ENCODE results near the gene ZC2HC1C. TPM values are rescaled to one million over a fixed set of nuclear protein-coding genes. Genes with fewer than 3 reads are reported as not detected.
A peak's percentile ranks its signal among the peaks of the same experiment; 100 is the strongest.

Gene ZC2HC1C
- total RNA-seq, 3 donors from 2014 or later: 0.45 to 0.84 (median 0.78) TPM

DNA sequence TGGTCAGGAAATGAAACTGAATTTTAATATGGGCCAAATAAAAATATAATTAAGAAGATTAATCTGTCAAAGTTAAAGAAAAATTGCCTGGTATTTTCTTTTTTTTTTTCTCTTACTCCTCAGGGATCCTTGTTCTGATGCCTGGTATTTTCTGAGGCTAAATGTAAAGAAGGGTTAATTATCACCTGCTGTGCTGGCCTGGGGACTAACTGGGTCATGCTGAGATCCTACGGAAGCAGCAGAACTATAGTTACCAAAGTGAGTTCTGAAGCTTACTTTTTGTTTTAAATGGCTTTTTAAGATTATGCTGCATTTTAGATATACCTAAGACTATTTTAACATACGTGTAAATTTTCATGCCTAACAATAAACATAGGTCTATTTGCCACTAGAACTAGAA is 23.3 kb downstream of the ZC2HC1C start:
- Mint-ChIP-seq H3K27me3 (ENCODE audit: low read depth) (no peaks in the 10 kb centered on the region), H3K4me3 (no peak overlapping the region), H3K4me1 (ENCODE audit: low read depth) (no peaks in the 10 kb centered on the region), H3K9me3 (no peaks in the 10 kb centered on the region), H3K36me3 (ENCODE audit: insufficient read depth) (peaks cover 33% of the 10 kb centered on the region)
- ATAC-seq (no peak), DNase-seq (no peak)

DNA sequence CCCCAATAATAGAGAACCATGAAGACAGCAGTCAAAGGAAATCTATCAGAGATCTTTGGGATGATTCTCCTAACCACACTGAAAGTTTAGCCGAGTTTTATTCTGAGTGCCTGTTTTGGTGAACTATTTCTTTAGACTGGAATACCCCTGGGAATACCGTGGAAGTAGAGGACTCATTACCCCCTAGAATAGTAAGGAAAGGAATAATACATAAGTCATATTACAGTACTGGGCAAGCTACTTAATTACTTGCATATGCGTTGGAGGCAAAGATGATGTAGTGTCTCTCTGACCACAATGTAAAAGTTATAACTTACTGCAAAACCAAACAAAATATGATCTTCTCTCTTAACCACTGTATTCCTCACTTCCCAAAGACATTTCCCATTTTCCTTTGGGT is 25.5 kb downstream of the ZC2HC1C start:
- Mint-ChIP-seq H3K4me3 (no peak overlapping the region), H3K36me3 (ENCODE audit: insufficient read depth) (peaks cover 51% of the 10 kb centered on the region), H3K27me3 (ENCODE audit: low read depth) (no peaks in the 10 kb centered on the region), H3K9me3 (no peaks in the 10 kb centered on the region), H3K4me1 (ENCODE audit: low read depth) (no peaks in the 10 kb centered on the region)
- no peak for ATAC-seq
- no peak for DNase-seq

DNA sequence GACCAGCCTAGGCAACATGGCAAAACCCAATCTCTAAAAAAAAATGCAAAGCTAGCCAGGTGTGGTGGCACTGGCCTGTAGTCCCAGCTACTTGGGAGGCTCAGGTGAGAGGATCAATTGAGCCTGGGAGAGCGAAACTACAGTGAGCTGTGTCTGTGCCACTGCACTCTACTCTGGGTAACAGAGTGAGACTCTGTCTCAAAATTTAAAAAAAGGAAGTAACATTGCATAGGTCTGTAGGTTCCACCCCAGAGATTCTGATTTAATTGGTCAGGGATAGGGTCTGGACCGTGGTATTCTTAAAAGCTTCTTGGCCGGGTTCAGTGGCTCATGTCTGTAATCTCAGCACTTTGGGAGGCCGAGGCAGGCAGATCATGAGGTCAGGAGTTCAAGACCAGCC is 26.2 kb downstream of the ZC2HC1C start:
- H3K36me3 Mint-ChIP-seq (ENCODE audit: insufficient read depth): peaks cover 52% of the 10 kb centered on the region
- DNase-seq (no peak), ATAC-seq (no peak)
- H3K4me1 Mint-ChIP-seq (ENCODE audit: low read depth): no peaks in the 10 kb centered on the region
- H3K27me3 Mint-ChIP-seq (ENCODE audit: low read depth): no peaks in the 10 kb centered on the region
- H3K4me3 Mint-ChIP-seq: no peak overlapping the region
- H3K9me3 Mint-ChIP-seq: no peaks in the 10 kb centered on the region

DNA sequence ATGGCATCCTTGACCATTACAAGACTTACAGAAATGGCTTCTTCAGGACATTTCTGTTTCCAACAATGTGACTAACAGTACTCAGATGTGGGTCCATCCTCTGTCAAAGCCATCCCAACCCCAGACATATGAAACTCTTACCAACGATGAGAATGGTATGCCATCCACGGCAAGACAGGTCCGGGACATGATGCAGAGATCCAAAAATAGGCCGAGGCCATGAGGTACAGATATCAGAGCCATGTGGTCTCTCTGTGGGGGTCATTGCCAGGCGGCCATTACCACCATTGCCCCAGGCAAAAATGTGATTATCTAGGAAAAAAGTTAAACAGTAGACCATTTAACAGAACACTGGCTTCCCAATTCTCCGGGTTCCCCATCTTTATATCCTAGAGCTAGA is 27.5 kb downstream of the ZC2HC1C start:
- H3K27me3 Mint-ChIP-seq (ENCODE audit: low read depth): no peaks in the 10 kb centered on the region
- peaks cover 51% of the 10 kb centered on the region for H3K36me3 Mint-ChIP-seq (ENCODE audit: insufficient read depth)
- no peak overlapping the region for H3K4me3 Mint-ChIP-seq
- no peak for DNase-seq
- H3K9me3 Mint-ChIP-seq: no peaks in the 10 kb centered on the region
- no peaks in the 10 kb centered on the region for H3K4me1 Mint-ChIP-seq (ENCODE audit: low read depth)
- ATAC-seq: no peak

DNA sequence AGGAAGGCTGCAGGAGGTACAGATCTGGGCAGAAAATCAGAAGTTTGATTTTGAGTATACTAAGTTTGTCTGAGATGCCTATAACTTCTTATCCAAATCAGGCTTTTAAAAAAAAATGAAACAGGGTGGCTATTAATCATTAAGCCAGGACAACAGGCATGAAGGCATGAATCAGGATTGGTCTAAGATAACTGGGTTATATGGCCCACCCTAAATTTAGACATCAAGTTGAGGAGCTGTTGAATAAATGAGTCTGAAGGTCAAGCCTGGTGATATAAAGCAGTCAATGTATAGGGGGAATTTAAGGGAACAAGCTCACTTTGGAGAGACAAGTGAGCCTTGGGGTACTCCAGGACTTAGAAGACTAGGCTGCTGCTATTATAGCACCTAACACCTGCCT is 28.8 kb downstream of the ZC2HC1C start:
- H3K4me3 Mint-ChIP-seq: no peak overlapping the region
- peaks cover 51% of the 10 kb centered on the region for H3K36me3 Mint-ChIP-seq (ENCODE audit: insufficient read depth)
- H3K27me3 Mint-ChIP-seq (ENCODE audit: low read depth): no peaks in the 10 kb centered on the region
- no peaks in the 10 kb centered on the region for H3K9me3 Mint-ChIP-seq
- ATAC-seq: no peak
- H3K4me1 Mint-ChIP-seq (ENCODE audit: low read depth): no peaks in the 10 kb centered on the region
- DNase-seq: no peak

DNA sequence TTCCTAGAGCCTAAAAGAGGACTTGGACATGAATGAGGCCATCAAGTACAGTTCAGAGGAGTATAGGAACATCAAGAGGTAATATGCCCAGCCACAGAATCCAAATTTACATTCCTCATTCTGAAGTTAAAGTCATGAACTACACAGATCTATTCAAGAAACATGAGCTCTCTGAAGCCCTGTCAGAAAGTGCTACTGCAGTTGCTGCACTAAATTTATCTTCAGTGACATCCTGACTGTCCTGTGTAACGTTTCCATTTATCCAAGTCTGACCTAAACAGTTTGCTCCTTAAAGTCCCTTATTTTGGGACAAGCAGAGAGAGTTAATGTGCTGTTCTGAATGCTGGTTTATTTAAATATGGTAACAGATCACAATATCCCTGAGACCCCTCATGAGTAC is 29.2 kb downstream of the ZC2HC1C start:
- Mint-ChIP-seq H3K4me1 (ENCODE audit: low read depth) (no peaks in the 10 kb centered on the region), H3K27me3 (ENCODE audit: low read depth) (no peaks in the 10 kb centered on the region), H3K36me3 (ENCODE audit: insufficient read depth) (peaks cover 52% of the 10 kb centered on the region), H3K4me3 (no peak overlapping the region), H3K9me3 (no peaks in the 10 kb centered on the region)
- DNase-seq: no peak
- no peak for ATAC-seq

DNA sequence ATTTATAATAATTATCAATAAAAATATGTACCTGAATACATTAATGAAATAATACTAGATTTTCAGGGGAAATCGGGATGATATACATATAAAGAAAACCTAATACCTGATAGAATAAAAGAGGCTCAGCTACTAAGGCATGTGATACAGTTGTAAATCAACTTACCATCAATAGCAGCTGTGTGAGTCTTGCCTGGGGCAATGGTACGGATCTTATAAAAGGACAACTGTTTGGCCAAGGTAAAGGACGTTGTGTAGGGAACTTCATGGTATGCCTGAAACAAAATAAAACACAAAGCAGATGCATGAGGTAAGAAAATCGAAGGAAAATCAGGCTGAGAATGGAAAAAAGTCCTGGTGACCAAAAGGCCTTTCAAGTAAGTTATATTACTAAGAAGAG is 32.0 kb downstream of the ZC2HC1C start:
- Mint-ChIP-seq H3K36me3 (ENCODE audit: insufficient read depth) (peaks cover 54% of the 10 kb centered on the region), H3K4me1 (ENCODE audit: low read depth) (no peaks in the 10 kb centered on the region), H3K27me3 (ENCODE audit: low read depth) (no peaks in the 10 kb centered on the region), H3K9me3 (no peaks in the 10 kb centered on the region), H3K4me3 (no peak overlapping the region)
- DNase-seq: no peak
- ATAC-seq: no peak

DNA sequence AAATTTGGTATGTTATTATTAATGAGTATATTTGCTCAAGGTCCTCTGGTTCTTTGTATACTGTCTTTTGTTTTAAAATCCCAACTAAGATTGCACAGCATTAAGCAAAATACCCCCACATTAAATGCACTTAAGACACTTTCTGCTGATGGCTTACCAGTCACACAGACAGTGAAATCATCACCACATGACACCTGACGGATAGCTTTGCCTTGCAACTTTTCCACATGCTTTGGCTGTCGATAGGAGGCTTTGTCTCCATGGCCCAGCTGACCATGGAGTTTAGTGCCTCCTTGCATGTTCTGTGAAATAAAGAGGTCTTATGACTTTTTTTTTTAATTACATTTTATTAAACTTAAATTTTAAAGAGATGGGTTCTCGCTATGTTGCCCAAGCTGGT is 37.7 kb downstream of the ZC2HC1C start:
- Mint-ChIP-seq H3K4me1 (ENCODE audit: low read depth) (no peaks in the 10 kb centered on the region), H3K36me3 (ENCODE audit: insufficient read depth) (peaks cover 53% of the 10 kb centered on the region), H3K9me3 (no peaks in the 10 kb centered on the region), H3K4me3 (no peak overlapping the region), H3K27me3 (ENCODE audit: low read depth) (no peaks in the 10 kb centered on the region)
- ATAC-seq: no peak
- DNase-seq: no peak

DNA sequence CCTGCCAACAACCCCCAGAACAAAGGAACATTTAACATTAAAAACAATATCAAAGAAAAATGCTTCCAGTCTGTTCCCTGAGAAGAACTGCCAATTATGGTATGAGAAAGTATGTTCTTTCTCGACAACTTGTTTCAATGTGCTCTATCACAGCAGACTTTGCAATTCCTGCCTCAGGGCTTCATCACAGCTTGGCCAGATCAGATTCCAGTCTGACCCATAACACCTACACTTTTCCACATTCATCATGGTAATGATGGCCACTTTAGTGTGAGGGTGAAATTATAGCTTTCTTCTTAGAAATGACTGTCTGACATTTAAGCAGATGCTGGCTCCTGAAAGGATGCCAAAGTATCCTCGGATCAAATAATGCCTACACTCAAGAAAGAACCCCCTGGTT is 40.4 kb downstream of the ZC2HC1C start:
- DNase-seq (no peak), ATAC-seq (no peak)
- H3K4me3 Mint-ChIP-seq: no peak overlapping the region
- peaks cover 10% of the 10 kb centered on the region for H3K4me1 Mint-ChIP-seq (ENCODE audit: low read depth)
- peaks cover 54% of the 10 kb centered on the region for H3K36me3 Mint-ChIP-seq (ENCODE audit: insufficient read depth)
- H3K9me3 Mint-ChIP-seq: no peaks in the 10 kb centered on the region
- no peaks in the 10 kb centered on the region for H3K27me3 Mint-ChIP-seq (ENCODE audit: low read depth)

DNA sequence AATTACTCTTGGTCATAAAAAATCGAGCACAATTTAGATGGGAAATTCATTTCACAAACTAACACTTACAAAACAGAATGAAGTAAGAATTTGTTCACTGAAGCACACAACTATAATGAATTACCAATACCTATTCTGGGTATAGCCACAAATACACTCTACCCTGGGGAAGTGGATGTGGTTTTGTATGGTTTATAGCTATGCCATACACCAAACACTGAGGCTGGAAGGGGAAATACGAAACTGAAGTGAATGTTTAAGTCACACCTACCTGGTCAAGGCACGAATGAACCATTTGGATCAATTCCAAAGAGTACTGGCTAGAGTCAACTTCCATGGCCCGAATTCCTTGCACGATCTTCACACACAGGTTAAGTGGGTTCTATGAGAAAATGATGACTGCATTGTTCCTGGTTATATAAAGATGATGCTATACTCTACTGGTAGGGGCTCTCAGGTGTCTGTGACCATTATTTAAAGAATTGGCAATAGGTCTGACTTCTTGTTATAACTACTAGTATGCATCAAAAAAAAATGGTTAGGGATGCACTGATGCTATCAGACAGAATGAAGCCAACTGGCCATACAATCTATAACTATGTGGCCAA is 44.6 kb downstream of the ZC2HC1C start:
- peaks cover 49% of the 10 kb centered on the region for H3K36me3 Mint-ChIP-seq (ENCODE audit: insufficient read depth)
- peaks cover 10% of the 10 kb centered on the region for H3K4me1 Mint-ChIP-seq (ENCODE audit: low read depth)
- no peak overlapping the region for H3K4me3 Mint-ChIP-seq
- H3K9me3 Mint-ChIP-seq: no peaks in the 10 kb centered on the region
- no peaks in the 10 kb centered on the region for H3K27me3 Mint-ChIP-seq (ENCODE audit: low read depth)
- DNase-seq (no peak), ATAC-seq (no peak)

DNA sequence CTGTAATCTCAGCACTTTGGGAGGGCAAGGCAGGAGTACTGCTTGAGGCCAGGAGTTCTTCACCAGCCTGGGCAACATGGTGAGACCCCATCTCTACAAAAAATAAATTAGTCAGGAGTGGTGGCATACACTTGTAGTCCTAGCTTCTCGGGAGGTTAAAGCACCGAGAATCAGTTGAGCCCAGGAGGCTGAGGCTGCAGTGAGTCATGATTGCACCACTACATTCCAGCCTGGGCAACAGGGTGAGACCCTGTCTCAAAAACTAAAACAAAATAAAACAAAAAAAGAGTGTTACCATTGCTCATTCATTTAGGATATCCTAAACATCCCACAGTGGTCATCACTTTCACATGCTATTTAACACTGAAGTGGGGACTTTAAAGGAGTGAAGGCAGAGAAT is 49.6 kb downstream of the ZC2HC1C start:
- no peak for DNase-seq
- H3K9me3 Mint-ChIP-seq: no peaks in the 10 kb centered on the region
- H3K4me3 Mint-ChIP-seq: no peak overlapping the region
- H3K4me1 Mint-ChIP-seq (ENCODE audit: low read depth): peaks cover 18% of the 10 kb centered on the region
- ATAC-seq: no peak
- H3K27me3 Mint-ChIP-seq (ENCODE audit: low read depth): no peaks in the 10 kb centered on the region
- peaks cover 31% of the 10 kb centered on the region for H3K36me3 Mint-ChIP-seq (ENCODE audit: insufficient read depth)

DNA sequence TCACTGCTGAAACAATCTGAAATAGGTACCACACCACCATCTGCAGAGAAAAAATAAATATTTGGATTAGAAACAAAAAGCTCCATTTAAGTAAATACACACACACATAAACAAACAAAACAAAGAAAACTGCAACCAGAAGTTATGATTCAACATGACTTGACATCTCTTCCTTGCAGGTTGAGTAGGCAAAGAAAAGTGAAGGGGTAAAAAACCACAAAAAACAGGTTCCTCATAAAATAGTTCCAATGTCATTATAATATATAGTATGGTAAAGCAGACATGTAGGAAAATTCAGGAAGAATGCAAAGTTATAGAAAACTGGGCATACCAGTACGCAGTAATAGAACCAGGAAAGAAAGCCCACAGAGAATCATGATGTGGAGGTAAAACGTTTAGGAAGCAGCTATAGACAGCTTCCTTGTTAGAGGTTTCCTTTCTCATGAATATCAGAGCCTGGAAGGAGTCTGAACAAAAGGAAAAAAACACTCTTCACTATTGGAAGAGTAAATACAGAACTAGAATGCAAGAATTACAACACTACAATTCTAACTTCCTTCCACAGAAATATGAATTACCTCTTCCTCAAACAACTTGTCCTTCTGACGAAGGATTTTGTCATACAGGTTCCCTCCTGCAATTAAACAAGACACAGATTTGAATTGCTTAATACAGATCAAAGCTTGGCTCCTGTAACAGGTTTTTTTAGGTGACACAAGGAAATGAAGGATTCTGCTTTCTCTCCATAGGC is 51.3 kb downstream of the ZC2HC1C start:
- Mint-ChIP-seq H3K27me3 (ENCODE audit: low read depth) (no peaks in the 10 kb centered on the region), H3K4me1 (ENCODE audit: low read depth) (peaks cover 29% of the 10 kb centered on the region), H3K9me3 (no peaks in the 10 kb centered on the region), H3K36me3 (ENCODE audit: insufficient read depth) (peaks cover 29% of the 10 kb centered on the region), H3K4me3 (no peak overlapping the region)
- no peak for DNase-seq
- no peak for ATAC-seq

DNA sequence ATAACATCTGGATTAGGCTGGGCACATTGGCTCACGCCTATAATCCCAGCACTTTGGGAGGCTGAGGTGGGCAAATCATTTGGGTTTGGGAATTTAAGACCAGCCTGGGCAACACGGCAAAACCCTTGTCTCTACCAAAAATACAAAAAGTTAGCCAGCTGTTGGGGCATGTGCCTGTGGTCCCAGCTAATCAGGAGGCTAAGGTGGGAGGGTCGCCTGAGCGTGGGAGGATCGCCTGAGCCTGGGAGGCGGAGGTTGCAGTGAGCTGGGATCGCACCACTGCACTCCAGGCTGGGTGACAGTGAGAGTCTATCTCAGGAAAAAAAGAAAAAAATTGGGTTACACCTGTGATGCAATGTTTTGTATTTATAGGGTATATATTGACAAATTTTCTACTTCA is 52.1 kb downstream of the ZC2HC1C start:
- H3K4me3 Mint-ChIP-seq: no peak overlapping the region
- peaks cover 33% of the 10 kb centered on the region for H3K4me1 Mint-ChIP-seq (ENCODE audit: low read depth)
- DNase-seq (no peak), ATAC-seq (no peak)
- no peaks in the 10 kb centered on the region for H3K27me3 Mint-ChIP-seq (ENCODE audit: low read depth)
- H3K9me3 Mint-ChIP-seq: no peaks in the 10 kb centered on the region
- peaks cover 31% of the 10 kb centered on the region for H3K36me3 Mint-ChIP-seq (ENCODE audit: insufficient read depth)

DNA sequence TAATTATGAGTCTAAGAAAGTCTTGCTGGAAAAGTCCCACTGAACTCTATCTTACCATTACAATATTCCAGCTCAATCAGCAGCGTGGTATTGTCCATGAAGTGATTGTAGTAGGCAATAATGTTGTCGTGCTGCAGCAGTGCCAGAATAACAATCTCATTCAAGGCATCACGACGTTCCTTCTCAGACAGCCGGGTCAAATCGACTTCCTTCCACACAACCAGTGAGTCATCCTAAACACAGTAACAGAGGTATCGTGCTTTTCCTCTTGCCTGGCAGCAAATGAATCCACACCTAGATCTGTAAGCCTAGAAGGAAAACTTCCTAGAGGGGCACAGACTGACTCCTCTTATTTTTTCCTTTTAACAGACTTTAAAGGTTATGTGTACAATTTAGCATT is 54.5 kb downstream of the ZC2HC1C start:
- Mint-ChIP-seq H3K27me3 (ENCODE audit: low read depth) (no peaks in the 10 kb centered on the region), H3K4me1 (ENCODE audit: low read depth) (peaks cover 43% of the 10 kb centered on the region), H3K9me3 (no peaks in the 10 kb centered on the region), H3K36me3 (ENCODE audit: insufficient read depth) (peaks cover 25% of the 10 kb centered on the region), H3K4me3 (peak overlapping the region; percentile 29)
- ATAC-seq (peak in 1 of 2 donors; percentile 13), DNase-seq (no peak)

DNA sequence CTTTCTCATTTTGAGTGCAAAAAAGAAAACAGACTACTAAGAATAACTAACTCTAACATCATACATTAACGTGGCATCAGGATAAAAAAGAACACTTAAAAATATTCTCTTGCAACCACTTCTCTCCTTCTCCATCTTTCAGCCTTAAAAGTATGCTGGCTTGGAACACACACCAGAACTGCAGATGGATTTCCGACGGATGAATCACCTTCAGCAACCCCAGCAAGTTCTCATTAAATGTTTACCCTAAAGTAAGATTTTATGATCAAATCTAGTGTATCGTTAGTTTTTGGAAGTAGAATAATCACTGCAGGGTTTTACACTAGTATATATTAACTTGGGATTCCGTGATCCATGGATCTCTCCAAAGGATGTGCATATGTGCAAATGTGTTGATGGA is 56.2 kb downstream of the ZC2HC1C start:
- ATAC-seq: no peak
- no peak for DNase-seq
- Mint-ChIP-seq H3K4me1 (ENCODE audit: low read depth) (peaks cover 37% of the 10 kb centered on the region), H3K4me3 (peak overlapping the region; percentile 97), H3K27me3 (ENCODE audit: low read depth) (no peaks in the 10 kb centered on the region), H3K9me3 (no peaks in the 10 kb centered on the region), H3K36me3 (ENCODE audit: insufficient read depth) (peaks cover 16% of the 10 kb centered on the region)

All from activated T-cell treated with anti-CD3 and anti-CD28 coated beads, Interleukin-2, amount 50 U/mL, for 4 hours (primary cell).